Ammon's horn (tissue), 1 donor: ENCODE data around the gene RAB10.
"Not testable (repeated sequence)": the region's sequence is repeated elsewhere in the genome, so short reads cannot be mapped to it uniquely, and the experiment has no call there.

Experiments used
- DNase-seq: peaks from one replicate; pipeline ENCODE4 v3.0.0-alpha.2; 2016; ENCODE audit warnings: low spot score

RAB10 gene

DNA sequence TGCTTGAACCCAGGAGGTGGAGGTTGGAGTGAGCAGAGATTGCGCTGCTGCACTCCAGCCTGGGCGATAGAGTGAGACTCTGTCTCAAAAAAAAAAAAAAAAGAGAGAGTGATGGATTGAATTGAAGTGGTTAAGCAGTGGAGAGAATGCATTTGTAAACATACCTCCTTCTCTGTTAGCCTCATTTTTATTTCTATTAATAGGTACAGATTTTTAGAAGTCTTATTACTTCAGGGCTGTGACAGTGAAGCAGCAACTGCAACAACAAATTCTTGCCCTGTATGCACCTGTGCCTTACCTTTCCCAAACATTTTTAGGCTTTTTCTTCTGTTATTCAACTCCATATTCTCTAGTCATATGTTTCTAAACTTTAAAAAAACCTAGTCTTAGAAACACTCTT is 55.5 kb downstream of the RAB10 start:
- DNase-seq, result no peak

DNA sequence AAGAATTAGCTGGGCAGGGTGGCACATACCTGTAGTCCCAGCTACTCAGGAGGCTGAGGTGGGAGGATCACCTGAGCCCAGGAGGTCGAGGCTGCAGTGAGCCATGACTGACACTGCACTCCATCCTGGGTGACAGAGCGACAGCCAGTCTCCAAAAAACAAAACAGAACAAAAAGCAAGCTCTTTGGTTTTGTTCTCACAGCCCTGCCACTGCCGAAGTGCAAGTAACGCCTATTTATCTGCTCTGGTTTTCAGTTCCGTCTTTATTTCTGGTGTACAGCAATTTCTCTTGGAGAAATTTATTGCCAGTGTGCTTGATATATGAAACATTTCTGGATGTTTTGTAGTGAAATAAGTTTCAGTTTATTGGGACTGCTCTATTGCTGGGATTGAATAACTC is 61.9 kb downstream of the RAB10 start:
- DNase-seq, result no peak

DNA sequence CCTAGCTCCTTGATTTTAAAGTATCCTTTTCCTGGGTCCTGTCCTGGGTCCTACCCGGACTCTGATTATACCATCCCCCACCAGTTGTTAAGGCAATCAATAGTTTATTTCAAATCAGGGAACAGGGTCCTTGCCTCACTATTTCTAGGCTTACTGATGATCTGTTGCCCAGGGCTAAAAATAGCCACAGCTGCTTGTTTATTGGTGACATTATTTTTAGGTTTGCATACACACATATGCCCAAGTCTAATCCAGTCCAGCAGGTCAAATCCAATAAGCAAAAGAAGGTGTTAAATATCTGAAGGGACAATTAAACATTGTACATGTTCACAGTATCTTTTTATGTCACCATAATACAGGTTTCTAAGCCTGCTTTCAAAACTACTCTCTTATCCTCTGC is 66.0 kb downstream of the RAB10 start:
- DNase-seq, result no peak

DNA sequence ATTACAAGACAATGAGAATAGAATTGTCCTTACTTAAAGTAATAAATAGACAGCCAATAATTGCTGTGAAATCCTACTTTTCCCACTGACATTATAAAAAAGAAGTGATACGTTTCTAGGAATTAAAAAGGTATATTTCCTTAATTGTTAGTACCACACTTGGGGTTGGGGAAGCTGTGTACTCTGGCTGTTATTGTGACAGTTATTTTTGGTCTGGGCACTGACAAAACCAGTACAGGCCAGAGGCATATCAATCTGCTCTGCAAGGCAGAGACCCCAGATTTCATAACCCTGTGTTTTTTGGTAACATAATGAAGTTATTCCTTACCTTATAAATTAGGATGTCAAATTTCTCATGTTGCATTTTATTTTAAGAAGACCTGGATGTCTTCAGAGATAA is 66.5 kb downstream of the RAB10 start:
- no peak for DNase-seq

DNA sequence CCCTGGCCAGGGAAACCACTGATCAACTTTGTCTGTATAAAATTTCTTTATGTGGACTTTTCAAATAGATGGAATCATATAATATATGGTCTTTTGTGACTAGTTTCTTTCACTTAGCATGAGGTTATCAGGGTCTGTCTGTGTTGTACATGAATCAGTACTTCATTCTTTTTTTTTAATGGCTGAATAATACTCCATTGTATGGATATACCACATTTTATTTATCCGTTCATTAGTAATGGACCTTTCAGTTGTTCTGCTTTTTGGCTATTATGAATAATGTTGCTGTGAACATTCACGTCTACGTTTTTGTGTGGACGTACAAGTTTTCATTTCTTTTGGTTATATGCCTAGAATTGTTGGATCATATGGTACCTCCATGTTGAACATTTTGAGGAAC is 69.9 kb downstream of the RAB10 start:
- DNase-seq, result no peak

DNA sequence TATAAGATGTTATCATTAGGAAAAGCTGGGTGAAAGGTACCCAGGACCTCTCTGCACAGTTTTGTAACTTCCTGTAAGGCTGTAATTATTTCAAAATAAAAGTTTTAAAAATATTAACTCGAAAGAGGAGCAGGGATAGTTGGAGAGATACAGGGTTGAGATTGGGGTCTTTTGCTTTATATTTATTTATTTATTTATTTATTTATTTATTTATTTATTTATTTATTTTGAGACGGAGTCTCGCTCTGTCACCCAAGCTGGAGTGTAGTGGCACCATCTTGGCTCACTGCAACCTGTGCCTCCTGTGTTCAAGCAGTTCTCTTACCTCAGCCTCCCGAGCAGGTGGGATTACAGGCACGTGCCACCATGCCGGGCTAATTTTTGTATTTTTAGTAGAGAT is 74.8 kb downstream of the RAB10 start:
- DNase-seq, result not testable (repeated sequence)

DNA sequence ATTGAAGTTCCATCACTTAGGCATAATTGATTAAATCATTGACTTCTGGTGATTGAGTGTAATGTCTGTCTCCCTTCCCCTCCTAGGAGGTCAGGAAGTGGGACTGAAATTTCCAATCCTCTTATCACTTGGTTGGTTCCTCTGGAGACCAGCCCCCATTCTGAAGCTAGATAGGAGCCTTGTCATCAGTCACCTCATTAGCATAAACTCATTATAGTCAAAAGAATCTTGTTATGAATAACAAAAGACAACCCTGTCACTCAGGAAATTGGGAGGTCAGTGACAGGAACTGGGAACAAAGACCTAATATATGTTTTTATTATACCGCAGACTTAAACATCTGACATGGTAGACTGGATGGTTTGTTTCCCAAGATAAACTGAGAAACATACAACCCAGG is 78.3 kb downstream of the RAB10 start:
- no peak for DNase-seq

DNA sequence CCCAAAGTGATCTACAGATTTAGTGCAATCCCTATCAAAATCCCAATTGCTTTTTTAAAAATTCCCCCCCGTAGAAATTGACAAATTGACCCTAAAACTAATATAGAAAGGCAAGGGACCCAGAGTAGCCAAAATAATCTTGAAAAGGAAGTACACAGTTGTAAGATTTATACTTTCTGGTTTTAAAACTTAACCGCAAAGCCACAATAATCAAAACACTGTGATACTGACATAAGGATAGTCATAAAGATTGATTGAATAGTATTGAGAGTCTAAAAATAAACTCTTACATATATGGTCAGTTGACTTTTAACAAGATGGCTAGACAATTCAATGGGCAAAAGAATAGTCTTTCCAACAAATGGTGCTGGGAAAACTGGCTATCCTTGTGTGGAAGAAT is 80.3 kb downstream of the RAB10 start:
- no peak for DNase-seq

DNA sequence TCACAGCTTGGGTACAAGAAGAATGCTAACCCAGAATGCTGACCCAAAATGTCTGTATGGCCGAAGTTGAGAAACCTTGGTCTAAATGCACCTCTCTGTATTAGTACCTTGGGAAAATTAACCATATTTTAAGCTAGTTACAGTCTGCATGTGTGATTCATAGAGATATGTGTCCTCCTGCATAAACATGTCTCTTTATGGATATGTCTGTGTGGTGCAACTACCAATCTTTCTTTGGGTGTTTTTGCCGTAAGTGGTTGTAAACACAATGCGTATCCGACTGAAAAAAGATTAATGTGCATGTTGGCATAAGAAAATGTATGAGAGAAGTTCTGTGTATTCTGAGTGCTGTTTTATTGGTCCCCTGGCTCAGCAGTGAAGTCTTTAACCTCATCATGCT is 84.8 kb downstream of the RAB10 start:
- DNase-seq, result no peak

DNA sequence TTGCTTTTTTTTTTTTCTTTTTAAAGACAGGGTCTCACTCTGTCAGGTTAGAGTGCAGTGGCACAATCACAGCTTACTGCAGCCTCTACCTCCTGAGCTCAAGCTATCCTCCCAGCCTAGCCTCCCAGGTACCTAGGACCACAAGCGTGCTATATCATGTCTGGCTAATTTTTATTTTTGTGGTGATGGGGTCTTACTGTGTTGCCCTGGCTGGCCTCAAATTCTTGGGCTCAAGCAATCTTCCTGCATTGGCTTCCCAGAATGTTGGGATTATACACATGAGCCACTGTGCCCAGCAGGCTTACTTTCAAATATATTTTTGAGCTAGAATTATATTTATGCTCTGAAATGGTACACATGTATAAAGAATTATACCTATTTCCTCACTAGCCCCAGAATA is 85.6 kb downstream of the RAB10 start:
- DNase-seq, result no peak

DNA sequence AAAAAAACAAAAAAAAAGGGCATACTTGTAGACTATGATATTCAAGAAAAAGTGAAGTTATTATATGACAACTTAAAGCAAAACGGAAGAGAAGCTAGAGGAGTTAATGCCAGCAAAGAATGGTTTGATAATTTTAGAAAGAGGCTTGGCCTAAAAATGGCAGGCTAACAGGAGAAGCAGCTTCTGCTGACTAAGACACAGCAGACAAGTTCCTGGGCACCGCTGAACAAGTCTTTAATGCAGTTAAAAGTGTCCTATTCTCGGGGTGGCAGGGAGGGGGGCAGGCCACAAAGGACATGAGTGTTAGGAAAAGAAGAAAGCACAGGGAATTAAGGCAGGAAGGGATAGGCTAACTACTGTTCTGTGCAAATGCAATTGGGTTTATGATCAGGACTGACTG is 88.7 kb downstream of the RAB10 start:
- peak; percentile 21 for DNase-seq

DNA sequence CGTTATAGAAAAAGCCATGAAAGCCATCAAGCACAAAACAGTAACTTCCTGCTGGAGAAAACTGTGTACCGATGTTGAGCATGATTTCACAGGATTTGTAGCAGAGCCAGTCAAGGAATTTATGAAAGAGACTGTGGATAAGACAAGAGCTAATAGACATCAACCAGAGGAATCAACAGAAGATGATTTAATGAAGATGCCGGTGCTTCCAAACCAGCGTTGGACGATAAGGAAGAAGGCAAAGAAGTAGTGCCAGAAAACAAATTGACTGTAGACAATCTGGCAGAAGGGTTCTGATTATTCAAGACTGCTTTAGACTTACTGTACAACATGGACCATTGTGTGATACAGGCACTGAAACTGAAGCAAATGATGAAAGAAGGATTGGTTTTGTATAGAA is 89.5 kb downstream of the RAB10 start:
- DNase-seq, result no peak

DNA sequence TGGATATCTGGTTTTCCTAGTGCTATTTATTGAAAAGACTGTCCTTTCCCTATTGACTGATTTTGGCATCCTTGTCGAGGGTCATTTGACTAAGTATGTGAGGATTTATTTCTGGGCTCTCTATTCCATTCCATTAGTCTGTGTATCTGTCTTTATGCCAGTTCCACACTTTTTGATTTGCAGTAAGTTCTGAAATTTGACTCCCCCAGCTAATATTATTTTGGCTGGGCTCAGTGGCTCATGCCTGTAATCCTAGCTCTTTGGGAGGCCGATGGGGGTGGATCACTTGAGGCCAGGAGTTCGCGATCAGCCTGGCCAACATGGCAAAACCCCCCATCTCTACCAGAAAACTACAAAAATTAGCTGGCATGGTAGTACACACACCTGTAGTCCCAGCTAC is 92.2 kb downstream of the RAB10 start:
- DNase-seq, result no peak

DNA sequence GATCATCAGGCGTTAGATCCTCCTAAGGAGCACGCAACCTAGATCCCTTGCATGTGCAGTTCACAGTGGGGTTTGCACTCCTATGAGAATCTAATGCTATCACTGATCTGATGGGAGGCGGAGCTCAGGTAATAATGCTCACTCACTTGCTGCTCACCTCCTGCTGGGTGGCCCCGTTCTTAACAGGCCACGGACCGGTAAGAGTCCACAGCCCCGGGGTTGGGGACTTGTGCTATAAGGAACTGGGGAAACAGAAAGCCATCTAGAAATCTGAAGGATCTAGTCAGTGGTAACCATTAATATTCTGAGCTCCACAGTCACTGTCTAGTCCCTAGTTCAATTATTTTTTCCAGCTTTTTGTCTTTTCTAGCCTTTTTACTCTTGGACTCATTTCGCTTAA is 94.3 kb downstream of the RAB10 start:
- no peak for DNase-seq

DNA sequence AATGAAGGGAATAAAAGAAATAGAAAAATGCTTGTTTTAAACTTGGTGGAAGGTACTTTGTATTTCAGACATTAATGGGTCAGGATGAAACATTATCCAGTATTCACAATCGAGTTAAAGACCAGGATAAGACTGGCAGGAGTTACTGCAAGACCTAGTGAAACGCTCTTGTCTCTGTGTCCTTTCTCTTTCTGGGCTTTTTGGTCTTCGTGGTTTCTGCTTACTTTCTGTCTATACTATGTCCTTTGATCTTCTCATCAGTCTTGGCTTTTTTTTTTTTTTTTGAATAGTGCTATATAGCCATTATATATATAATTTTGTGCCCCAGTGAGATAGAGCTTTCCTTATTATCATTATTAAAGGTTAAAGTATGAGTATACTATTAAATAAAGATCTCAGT is 96.9 kb downstream of the RAB10 start:
- DNase-seq, result no peak

DNA sequence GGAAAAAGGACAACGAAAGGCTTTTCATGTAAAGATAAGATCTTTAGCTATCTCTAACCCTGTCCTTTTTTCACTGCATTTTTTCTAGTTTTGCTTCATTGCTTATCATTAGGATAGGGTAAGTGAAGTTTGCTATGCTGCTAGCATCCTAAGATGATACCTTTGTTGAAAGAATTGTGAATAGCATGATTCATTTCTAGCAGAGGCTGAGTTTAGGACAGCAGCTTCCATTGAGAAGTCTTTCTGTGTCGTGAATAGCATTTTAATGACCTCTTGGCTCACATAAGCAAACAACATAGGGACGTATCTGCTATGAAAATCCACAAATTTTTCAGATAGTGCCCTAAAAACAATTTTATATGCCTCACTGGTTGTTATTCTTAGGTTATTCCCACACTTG is 102.6 kb downstream of the RAB10 start:
- peak; percentile 81 for DNase-seq

DNA sequence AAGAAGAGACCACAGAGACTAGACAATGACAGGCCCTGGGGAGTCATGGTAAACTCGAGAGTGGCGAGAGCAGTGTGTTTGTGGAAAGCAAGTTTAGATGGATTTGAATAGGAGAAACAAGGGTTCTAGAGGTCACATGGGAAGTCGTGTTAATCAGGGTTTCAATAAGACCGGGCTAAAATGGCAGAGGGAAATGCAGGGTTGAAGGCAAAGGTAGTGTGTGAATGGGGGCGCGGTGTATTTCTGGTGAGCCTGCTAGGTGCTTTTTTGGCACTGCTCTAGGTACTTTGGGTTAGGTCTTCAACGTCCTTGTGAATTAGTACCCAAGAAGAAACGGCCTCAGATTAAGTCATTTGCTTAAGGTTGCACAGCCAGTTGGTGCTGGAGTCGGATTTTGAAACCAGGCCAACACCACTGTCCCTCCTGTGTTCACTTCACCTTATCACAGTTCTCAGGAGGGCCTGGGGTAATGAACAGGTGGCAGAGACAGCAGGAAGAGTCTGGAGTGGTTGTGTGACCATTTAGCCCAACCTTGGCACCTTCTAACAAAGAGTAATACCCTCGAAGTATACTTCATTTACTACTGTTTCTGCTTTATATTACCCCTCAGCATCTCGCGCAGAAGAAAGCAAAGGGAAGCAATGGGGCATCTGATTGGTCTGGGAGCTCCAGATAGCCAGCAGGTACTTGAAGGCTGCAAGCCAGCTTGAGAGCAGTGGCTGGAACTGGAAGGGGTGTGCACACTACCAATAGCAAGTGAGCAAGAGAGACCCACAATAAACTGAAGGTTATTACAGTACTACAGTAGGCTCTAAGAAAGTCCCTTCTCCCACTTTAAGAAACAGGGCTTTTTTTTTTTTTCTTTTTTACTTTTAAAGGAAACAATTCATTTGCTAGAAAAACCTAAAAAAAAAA is 105.6 kb downstream of the RAB10 start:
- DNase-seq, result no peak

DNA sequence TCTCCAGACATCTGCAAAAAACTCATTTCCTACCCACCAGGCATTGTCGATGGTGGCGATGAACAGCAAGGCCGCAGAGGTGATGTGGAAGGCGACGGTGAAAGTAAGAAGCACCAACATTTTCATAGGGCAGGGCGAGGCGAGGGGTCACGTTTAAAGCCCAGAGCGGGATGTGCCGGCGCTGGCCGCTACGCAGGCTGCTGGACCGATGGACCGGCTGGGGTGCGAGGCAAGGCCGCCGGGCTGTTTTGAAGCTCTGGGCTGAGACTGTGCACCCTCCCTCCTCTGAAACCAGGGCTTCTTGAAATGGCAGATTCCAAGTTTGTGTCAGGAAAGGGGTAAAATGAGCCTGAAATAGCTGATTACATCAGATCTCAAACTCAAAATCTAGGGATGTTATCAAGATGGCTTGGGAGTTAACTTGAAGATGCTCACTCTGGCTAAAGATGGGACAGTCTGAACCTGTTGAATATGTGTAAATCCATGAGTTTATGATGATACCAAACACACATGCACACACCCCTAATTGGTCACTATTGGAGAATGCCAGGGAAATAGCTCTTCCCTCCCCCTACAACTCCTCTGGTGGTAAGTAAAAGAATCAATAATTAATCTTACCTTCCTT is 107.4 kb downstream of the RAB10 start:
- no peak for DNase-seq

DNA sequence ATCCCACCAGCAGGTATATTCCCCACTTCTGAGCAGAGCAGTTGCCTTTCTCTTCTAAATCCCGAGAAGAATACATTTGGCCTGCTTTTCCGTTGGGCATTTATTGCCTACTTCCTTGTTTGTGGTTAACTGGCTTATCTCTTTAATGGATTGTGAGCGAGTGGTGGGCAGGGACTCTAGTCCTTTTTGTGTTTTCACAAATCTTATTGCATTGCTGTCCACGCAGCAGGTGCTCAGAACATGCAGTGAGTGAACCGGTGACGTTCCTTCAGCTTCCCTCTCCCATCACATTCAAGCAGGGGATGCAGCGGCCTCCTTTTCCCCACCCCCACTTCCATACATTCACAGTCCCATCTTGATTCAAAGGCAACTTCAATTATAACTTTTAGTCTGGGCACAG is 110.1 kb downstream of the RAB10 start:
- no peak for DNase-seq

DNA sequence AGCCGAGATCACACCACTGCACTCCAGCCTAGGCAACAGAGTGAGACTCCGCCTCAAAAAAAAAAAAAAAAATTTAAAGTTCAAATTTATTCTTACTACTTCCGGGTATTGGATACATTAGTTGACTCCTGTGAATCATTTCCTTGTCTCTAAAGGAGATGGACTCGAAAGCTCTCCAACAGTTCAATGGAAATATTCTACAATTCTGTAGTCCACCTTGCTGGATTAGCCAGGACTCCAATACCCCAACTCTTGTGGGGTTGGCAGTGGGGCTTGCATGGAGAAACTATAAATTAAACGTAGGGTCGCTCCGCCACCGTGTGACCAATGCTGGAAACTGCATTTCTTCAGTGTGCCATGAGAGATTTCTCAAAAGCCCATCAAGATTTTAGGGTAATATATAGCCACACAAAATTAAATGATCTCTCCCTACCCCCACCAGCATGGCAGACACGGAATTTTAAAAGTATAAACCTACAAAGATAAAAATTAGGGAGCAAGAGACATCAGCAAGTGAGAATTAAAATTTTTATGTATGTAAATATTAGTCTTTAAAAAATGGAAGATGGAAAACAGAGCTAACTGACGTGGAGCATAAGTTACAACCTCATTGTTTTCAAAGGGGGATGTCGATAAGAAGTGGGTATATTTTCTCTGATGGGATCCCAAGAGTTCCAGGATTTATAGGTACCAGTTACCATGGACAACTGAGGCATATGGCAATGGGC is 111.2 kb downstream of the RAB10 start:
- DNase-seq, result peak; percentile 81

DNA sequence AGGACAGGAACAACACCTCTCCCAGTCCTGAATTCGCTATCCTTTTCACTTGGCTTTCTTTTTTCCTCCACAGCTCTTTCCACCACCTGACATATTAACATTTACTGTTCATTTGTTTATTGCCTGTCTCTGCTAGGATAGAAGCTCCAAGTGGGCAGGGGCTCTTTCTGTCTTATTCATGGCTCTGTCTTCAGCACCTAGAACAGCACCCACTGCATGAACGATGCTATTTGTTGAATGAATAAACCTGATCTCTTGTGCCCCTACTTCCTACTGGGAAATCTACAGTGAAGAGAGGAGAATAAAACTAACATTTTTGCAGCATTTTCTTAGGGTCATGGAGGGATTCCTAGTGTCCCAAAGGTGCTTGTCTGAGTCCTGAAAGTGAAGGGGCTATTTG is 114.6 kb downstream of the RAB10 start:
- no peak for DNase-seq

DNA sequence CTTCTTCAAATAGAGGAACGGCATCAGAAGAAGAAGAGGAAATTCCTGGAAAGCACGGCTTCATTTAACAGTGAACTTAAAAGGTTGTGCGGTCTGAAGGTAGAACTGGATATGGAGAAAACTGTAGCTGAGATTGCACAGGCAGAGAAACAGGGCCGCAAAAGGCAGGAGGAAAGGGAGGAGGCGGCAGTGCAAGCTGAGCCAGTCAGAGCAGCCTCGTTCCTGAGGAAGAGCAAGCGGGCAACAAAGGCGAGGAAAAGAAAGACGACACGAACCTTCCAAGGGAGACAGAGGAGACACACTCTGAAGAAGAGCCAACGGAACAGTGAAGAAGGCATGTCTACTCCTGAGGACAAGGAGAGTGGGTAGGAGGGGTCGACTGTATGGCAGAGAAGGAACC is 116.4 kb downstream of the RAB10 start:
- no peak for DNase-seq

DNA sequence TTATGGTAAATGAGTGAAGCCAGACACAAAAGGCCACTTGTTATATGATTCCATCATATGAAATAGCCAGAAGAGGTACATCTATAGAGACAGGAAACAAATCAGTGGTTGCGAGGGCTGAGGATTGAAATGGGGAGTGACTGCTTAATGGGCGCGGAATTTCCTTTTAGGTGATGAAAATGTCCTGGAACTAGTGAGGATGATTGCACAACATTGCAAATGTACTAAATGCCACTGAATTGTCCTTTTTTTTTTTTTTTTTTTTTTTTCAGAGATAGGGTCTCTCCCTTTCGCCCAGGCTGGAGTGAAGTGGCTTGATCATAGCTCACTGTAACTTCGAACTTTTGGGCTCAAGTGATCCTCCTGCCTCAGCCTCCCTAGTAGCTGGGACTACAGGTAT is 123.7 kb downstream of the RAB10 start:
- DNase-seq, result no peak
